ENCODE measurements around the gene FBN1. TPM values are rescaled to one million over a fixed set of nuclear protein-coding genes. Genes with fewer than 3 reads are reported as not detected.

Gene FBN1
- total RNA-seq, 2 donors from 2014 or later: 5.5 to 5.9 TPM

GRCh38 chr15:48493084-48493762 lies 152.3 kb downstream of the FBN1 start:
- Histone ChIP-seq H3K9me3 (ENCODE audit: control insufficient read depth, low read length) (no peaks in the 10 kb centered on the region), H3K27me3 (ENCODE audit: control insufficient read depth, insufficient read depth, low read length, poor library complexity, severe bottlenecking) (no peaks in the 10 kb centered on the region), H3K4me1 (ENCODE audit: control insufficient read depth, insufficient read depth, low read length) (no peaks in the 10 kb centered on the region), H3K4me3 (ENCODE audit: low read length) (no peak overlapping the region), H3K36me3 (ENCODE audit: control insufficient read depth, insufficient read depth, low read length) (peaks cover 11% of the 10 kb centered on the region), H3K27ac (ENCODE audit: low read depth, low read length) (no peak overlapping the region), H3K9ac (ENCODE audit: extremely low read depth, low read length, poor library complexity, severe bottlenecking) (no peak overlapping the region)
- WGBS, 2 experiments (ENCODE audit: insufficient coverage in 1 of 2, insufficient read length in 1 of 2): 95% methylated on average over 1 of the region's 1 CpG; no CpG with 5 or more reads in 1 of the 2 experiments
- Mint-ChIP-seq H3K4me1 (no peaks in the 10 kb centered on the region), H3K27me3 (ENCODE audit: insufficient read depth) (no peaks in the 10 kb centered on the region), H3K27ac (peak overlapping the region; percentile 48), H3K9me3 (no peaks in the 10 kb centered on the region), H3K36me3 (ENCODE audit: low read depth) (no peaks in the 10 kb centered on the region), H3K4me3 (no peak overlapping the region)
- no peak for TF ChIP-seq CTCF (conservative IDR thresholded peaks at IDR 0.05)
- DNase-seq: no peak

DNA sequence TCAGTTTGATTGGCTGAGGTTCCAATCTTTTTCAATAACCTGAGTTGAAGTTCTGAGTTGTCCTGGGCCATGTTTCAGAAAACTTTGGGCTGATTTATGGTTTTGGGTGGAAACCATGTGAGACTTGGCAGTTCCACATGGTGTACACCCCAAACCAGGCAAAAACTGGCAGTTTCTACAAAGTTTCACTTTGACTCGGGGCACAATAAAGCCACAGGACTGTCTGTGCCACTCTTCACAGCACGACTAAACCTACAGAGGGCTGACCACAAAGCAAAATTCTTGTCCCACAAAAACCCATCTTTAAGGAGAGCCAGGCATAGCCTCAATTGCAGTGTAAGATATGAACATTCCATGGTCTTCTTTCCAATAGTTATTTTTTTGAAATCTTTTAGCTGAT lies 159.3 kb downstream of the FBN1 start:
- H3K9ac ChIP-seq (ENCODE audit: extremely low read depth, low read length, poor library complexity, severe bottlenecking): no peak overlapping the region
- H3K36me3 Mint-ChIP-seq (ENCODE audit: low read depth): no peaks in the 10 kb centered on the region
- DNase-seq: no peak
- H3K4me1 Mint-ChIP-seq: peaks cover 7% of the 10 kb centered on the region
- no peak overlapping the region for H3K4me3 Mint-ChIP-seq
- TF ChIP-seq CTCF (conservative IDR thresholded peaks at IDR 0.05): no peak
- H3K27me3 Mint-ChIP-seq (ENCODE audit: insufficient read depth): no peaks in the 10 kb centered on the region
- peaks cover 13% of the 10 kb centered on the region for H3K36me3 ChIP-seq (ENCODE audit: control insufficient read depth, insufficient read depth, low read length)
- H3K4me1 ChIP-seq (ENCODE audit: control insufficient read depth, insufficient read depth, low read length): no peaks in the 10 kb centered on the region
- H3K27me3 ChIP-seq (ENCODE audit: control insufficient read depth, insufficient read depth, low read length, poor library complexity, severe bottlenecking): no peaks in the 10 kb centered on the region
- no peaks in the 10 kb centered on the region for H3K9me3 ChIP-seq (ENCODE audit: control insufficient read depth, low read length)
- 89 to 90% methylated on average over 2 of the region's 2 CpGs for WGBS, 2 experiments (ENCODE audit: insufficient coverage in 1 of 2, insufficient read length in 1 of 2)
- no peak overlapping the region for H3K27ac ChIP-seq (ENCODE audit: low read depth, low read length)
- no peaks in the 10 kb centered on the region for H3K9me3 Mint-ChIP-seq
- H3K27ac Mint-ChIP-seq: no peak overlapping the region
- no peak overlapping the region for H3K4me3 ChIP-seq (ENCODE audit: low read length)

GRCh38 chr15:48481802-48482201 lies 163.7 kb downstream of the FBN1 start:
- Histone ChIP-seq H3K27ac (ENCODE audit: low read depth, low read length) (no peak overlapping the region), H3K9me3 (ENCODE audit: control insufficient read depth, low read length) (no peaks in the 10 kb centered on the region), H3K27me3 (ENCODE audit: control insufficient read depth, insufficient read depth, low read length, poor library complexity, severe bottlenecking) (no peaks in the 10 kb centered on the region), H3K4me1 (ENCODE audit: control insufficient read depth, insufficient read depth, low read length) (no peaks in the 10 kb centered on the region), H3K36me3 (ENCODE audit: control insufficient read depth, insufficient read depth, low read length) (peaks cover 8% of the 10 kb centered on the region), H3K9ac (ENCODE audit: extremely low read depth, low read length, poor library complexity, severe bottlenecking) (no peak overlapping the region), H3K4me3 (ENCODE audit: low read length) (no peak overlapping the region)
- H3K4me3 Mint-ChIP-seq: no peak overlapping the region
- peaks cover 9% of the 10 kb centered on the region for H3K4me1 Mint-ChIP-seq
- H3K9me3 Mint-ChIP-seq: no peaks in the 10 kb centered on the region
- 67 to 71% methylated on average over 2 of the region's 2 CpGs for WGBS, 2 experiments (ENCODE audit: insufficient coverage in 1 of 2, insufficient read length in 1 of 2)
- H3K36me3 Mint-ChIP-seq (ENCODE audit: low read depth): no peaks in the 10 kb centered on the region
- no peak overlapping the region for H3K27ac Mint-ChIP-seq
- H3K27me3 Mint-ChIP-seq (ENCODE audit: insufficient read depth): no peaks in the 10 kb centered on the region
- no peak for TF ChIP-seq CTCF (conservative IDR thresholded peaks at IDR 0.05)
- no peak for DNase-seq
